ENCODE results near the gene DNM2.

DNM2 gene

DNA sequence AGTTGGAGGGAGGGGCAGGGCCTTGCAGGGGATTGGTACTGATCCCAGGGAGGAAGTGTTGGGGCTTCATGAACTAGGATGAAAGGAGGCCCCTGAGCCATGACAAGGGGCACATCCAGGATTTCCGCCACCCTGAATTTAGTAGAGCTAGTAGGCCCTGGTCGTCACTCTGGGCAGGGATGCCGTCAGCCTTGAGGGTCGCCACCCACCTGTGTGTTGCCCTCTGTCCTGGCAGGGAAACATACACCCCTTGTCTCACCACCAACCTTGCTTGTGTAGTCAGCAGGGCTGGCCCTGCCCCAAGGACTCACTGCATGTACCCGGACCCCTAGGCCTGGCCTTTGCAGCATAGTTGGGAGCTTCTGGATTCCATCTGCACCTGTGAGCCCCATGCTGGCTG lies 26.0 kb upstream of the DNM2 start:
- no peak overlapping the region for H3K27ac ChIP-seq (ENCODE audit: low read depth, low read length)
- no peak overlapping the region for H3K9ac ChIP-seq (ENCODE audit: low read depth, low read length)
- H3K9me3 ChIP-seq (ENCODE audit: control insufficient read depth, insufficient read depth, low read length), result no peaks in the 10 kb centered on the region
- no peak overlapping the region for H3K4me3 ChIP-seq (ENCODE audit: low read depth, low read length)
- no peaks in the 10 kb centered on the region for H3K4me1 ChIP-seq (ENCODE audit: control insufficient read depth, insufficient read depth, low read length)
- peaks cover 59% of the 10 kb centered on the region for H3K36me3 ChIP-seq (ENCODE audit: control insufficient read depth, insufficient read depth, low read length)
- H3K27me3 ChIP-seq (ENCODE audit: control insufficient read depth, insufficient read depth, low read length), result no peaks in the 10 kb centered on the region

DNA sequence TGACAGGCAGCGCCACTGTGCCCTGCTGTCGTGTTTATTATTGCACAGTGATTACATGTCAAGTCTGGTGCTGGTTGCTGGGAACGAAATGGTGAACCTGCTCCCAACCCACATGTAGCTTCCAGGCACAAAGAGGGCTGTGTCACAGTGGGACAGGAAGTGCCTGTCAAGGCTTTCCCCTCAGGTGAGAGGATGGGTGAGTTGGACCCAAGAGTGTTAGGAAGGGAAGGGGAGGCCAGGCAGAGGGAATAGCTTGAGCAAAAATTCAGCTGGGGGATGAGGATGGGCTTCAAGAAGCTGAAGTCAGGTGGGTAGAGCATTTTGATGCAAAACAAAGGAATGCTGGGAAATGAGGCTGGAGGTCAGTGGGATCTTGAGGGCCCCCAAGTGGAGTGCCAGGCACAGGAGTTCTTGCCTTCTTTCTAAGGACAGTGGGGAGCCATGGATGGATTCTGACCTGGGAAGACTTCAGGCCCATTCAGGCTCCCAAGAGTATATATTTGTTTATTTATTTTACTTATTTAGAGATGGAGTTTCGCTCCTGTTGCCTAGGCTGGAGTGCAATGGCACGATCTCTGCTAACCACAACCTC lies 25.1 kb upstream of the DNM2 start:
- Histone ChIP-seq H3K9ac (ENCODE audit: low read depth, low read length) (no peak overlapping the region), H3K36me3 (ENCODE audit: control insufficient read depth, insufficient read depth, low read length) (peaks cover 50% of the 10 kb centered on the region), H3K27me3 (ENCODE audit: control insufficient read depth, insufficient read depth, low read length) (no peaks in the 10 kb centered on the region), H3K9me3 (ENCODE audit: control insufficient read depth, insufficient read depth, low read length) (no peaks in the 10 kb centered on the region), H3K27ac (ENCODE audit: low read depth, low read length) (no peak overlapping the region), H3K4me1 (ENCODE audit: control insufficient read depth, insufficient read depth, low read length) (no peaks in the 10 kb centered on the region), H3K4me3 (ENCODE audit: low read depth, low read length) (no peak overlapping the region)

DNA sequence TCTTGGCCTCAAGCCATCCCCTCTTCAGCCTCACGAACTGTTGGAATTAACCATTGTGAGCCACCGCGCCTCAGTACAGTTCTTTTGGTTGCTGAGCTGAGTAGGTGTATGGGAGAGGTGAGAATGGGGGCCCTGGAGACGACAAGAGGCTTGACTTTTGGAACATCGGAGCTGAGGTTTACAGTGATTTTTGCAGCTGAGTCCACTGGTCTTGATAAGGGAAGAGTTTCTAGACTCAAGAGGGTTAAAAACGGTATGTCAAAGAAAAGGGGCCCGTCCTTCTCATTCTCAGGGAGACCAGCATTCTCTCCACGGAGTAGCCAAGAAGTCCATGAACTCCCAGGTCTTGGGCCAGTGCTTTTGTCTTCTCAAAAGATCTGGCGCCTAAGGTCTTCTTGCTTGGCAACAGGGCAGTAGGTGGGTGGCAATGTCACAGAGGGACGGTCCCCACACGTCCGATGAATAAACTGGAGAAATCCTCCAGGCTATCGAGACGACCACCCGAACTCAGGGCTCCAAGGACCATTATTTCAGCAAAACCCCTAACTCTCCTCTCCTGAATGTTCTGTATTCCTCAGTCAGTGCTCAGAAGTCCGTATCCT lies 23.1 kb upstream of the DNM2 start:
- peak overlapping the region; percentile 45; the same call in 1 of the 2 replicates for H3K4me3 ChIP-seq (ENCODE audit: low read depth, low read length)
- peaks cover 30% of the 10 kb centered on the region for H3K36me3 ChIP-seq (ENCODE audit: control insufficient read depth, insufficient read depth, low read length)
- H3K9me3 ChIP-seq (ENCODE audit: control insufficient read depth, insufficient read depth, low read length), result no peaks in the 10 kb centered on the region
- peak overlapping the region; percentile 81 for H3K27ac ChIP-seq (ENCODE audit: low read depth, low read length)
- H3K9ac ChIP-seq (ENCODE audit: low read depth, low read length), result no peak overlapping the region
- no peaks in the 10 kb centered on the region for H3K4me1 ChIP-seq (ENCODE audit: control insufficient read depth, insufficient read depth, low read length)
- no peaks in the 10 kb centered on the region for H3K27me3 ChIP-seq (ENCODE audit: control insufficient read depth, insufficient read depth, low read length)

DNA sequence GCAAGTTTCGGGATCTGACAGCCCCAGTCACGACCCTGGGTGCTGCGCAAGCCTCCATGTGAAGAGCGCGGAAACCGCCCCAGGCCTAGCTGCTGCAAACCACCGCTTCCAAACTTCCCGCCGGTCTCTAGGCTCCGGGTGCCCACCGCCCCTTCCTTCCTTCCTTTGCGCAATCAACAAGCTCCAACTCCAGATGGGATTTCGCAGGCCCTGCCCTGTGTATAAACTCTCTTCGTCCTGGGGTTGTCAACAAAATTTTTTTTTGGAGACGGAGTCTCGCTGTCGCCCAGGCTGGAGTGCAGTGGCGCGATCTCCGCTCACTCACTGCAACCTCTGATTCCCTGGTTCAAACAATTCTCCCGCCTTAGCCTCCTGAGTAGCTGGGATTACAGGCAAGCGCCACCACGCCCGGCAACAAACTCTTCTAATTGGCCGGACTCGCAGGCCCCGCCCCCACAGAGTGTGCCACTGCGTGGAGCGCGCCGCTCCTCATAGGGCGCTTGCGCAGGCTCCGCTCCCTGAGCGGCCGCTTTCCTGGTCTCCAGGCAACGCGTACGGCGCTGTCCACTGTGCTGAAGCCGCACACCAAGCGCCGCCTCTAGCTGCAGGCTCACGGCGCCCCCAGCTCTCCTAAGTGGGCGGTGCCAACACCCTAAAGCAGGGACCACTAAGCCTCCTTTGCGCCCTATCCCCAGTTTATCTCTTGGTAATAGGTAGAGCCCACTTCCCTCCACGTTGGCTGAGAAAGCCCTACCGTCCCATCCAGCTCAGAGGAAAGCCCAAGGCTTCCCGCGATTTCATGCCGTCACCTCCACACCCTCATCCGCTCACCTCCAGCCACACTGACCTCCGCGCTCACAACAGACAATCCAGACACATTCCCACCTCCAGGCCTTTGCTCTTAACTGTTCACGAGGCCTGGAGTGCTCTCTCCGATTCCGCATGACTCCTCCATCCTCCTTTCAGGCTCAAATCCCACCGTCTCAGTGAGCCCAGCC lies 22.2 kb upstream of the DNM2 start:
- no peak overlapping the region for H3K9ac ChIP-seq (ENCODE audit: low read depth, low read length)
- no peaks in the 10 kb centered on the region for H3K4me1 ChIP-seq (ENCODE audit: control insufficient read depth, insufficient read depth, low read length)
- peak overlapping the region; percentile 81 for H3K27ac ChIP-seq (ENCODE audit: low read depth, low read length)
- no peaks in the 10 kb centered on the region for H3K27me3 ChIP-seq (ENCODE audit: control insufficient read depth, insufficient read depth, low read length)
- no peaks in the 10 kb centered on the region for H3K9me3 ChIP-seq (ENCODE audit: control insufficient read depth, insufficient read depth, low read length)
- peak overlapping the region; percentile 45; the same call in 1 of the 2 replicates for H3K4me3 ChIP-seq (ENCODE audit: low read depth, low read length)
- peaks cover 21% of the 10 kb centered on the region for H3K36me3 ChIP-seq (ENCODE audit: control insufficient read depth, insufficient read depth, low read length)

DNA sequence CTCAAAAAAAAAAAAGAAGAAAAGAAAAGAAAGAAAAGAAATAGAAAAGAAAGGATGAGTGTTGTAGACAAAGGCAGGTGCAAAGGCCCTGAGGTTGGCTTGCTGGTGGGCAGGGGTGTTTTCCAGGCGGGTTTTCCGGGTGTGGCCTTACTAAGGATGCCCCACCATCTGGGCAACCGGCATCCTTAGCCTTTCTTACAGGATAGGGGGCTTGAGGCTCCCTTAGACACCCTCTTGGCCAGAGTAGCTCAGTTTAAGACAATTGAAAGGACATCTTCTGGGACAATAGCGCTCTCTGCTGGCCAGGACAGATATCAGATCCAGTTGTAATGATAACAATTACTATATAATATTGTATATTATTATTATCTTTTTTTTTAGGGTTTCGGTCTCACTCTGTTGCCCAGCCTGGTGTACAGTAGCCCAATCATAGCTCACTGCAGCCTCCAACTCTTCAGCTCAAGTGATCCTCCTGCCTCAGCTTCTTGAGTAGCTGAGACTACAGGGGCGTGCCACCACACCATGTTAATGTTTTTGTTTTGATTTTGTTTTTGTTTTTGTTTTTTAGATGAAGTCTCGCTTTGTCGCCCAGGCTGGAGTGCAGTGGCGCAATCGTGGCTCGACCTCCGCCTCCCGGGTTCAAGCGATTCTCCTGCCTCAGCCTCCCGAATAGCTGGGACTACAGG lies 18.1 kb upstream of the DNM2 start:
- Histone ChIP-seq H3K9me3 (ENCODE audit: control insufficient read depth, insufficient read depth, low read length) (no peaks in the 10 kb centered on the region), H3K27me3 (ENCODE audit: control insufficient read depth, insufficient read depth, low read length) (no peaks in the 10 kb centered on the region), H3K9ac (ENCODE audit: low read depth, low read length) (no peak overlapping the region), H3K4me3 (ENCODE audit: low read depth, low read length) (no peak overlapping the region), H3K4me1 (ENCODE audit: control insufficient read depth, insufficient read depth, low read length) (0 out of 2 replicates have a peak, but pooled peaks cover 3% of the 10 kb centered on the region), H3K27ac (ENCODE audit: low read depth, low read length) (no peak overlapping the region), H3K36me3 (ENCODE audit: control insufficient read depth, insufficient read depth, low read length) (no peaks in the 10 kb centered on the region)

DNA sequence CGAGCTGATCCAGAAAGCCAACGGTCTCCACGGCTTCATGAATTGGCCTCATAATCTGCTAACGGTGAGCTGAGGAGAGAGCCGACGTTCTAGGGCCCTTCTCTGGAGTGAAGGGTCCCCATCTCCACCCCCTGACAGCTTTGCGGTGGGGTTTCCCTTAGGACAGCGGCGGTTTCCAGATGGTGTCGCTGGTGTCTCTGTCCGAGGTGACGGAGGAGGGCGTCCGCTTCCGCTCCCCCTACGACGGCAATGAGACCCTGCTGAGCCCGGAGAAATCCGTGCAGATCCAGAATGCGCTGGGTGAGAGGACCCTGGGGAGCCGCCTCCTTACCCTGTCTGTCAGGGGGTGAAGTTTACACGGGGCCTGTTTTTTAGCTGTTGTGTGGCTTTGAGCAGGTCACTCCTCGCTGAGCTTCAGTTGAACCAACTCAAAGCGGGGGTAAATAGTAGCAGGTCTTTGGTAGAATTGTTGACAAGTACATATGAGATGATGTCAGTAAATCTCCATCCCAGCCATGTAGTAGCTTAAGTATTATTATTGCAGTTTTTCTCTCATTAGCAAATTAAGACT lies 15.8 kb upstream of the DNM2 start:
- Histone ChIP-seq H3K4me1 (ENCODE audit: control insufficient read depth, insufficient read depth, low read length) (0 out of 2 replicates have a peak, but pooled peaks cover 3% of the 10 kb centered on the region), H3K27me3 (ENCODE audit: control insufficient read depth, insufficient read depth, low read length) (no peaks in the 10 kb centered on the region), H3K9me3 (ENCODE audit: control insufficient read depth, insufficient read depth, low read length) (no peaks in the 10 kb centered on the region), H3K27ac (ENCODE audit: low read depth, low read length) (peak overlapping the region; percentile 88), H3K9ac (ENCODE audit: low read depth, low read length) (peak overlapping the region; percentile 76), H3K4me3 (ENCODE audit: low read depth, low read length) (peak overlapping the region; percentile 86), H3K36me3 (ENCODE audit: control insufficient read depth, insufficient read depth, low read length) (peaks cover 2% of the 10 kb centered on the region)

DNA sequence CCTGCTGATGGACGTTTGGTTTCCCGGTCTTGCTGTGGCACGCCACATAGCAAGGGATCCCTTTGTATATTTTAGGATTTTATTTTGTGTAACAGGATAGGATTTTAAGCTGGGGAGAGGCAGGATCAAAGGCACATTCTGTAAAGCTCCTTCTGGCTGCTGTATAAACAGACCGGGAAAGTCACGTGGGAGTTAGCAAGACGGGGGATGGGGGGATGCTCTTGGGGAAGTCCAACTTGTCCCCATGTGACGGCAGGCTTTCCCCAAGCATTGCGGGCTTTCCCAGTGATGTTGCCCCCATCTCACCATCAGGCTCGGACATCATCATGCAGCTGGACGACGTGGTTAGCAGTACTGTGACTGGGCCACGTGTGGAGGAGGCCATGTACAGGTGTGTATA lies 10.9 kb upstream of the DNM2 start:
- Histone ChIP-seq H3K36me3 (ENCODE audit: control insufficient read depth, insufficient read depth, low read length) (peaks cover 23% of the 10 kb centered on the region), H3K27me3 (ENCODE audit: control insufficient read depth, insufficient read depth, low read length) (no peaks in the 10 kb centered on the region), H3K27ac (ENCODE audit: low read depth, low read length) (no peak overlapping the region), H3K9me3 (ENCODE audit: control insufficient read depth, insufficient read depth, low read length) (no peaks in the 10 kb centered on the region), H3K4me3 (ENCODE audit: low read depth, low read length) (no peak overlapping the region), H3K4me1 (ENCODE audit: control insufficient read depth, insufficient read depth, low read length) (0 out of 2 replicates have a peak, but pooled peaks cover 3% of the 10 kb centered on the region), H3K9ac (ENCODE audit: low read depth, low read length) (no peak overlapping the region)

DNA sequence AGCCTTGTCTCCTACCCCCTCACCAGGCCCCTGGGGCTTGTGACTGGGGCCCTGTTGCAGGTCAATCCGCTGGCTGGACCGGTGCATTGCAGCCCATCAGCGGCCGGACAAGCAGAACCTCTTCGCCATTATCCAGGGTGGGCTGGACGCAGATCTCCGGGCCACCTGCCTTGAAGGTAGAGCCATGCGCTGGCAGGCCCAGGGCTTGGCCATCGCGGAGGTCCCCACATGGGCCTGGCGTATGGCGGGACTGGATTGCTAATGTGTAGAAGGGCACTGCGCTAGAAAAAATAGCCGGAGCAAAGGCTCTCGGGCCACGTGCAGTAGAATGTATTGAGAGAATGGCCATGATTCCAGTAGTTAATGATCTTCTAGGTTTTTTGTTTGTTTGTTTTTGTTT lies 10.4 kb upstream of the DNM2 start:
- Histone ChIP-seq H3K36me3 (ENCODE audit: control insufficient read depth, insufficient read depth, low read length) (peaks cover 23% of the 10 kb centered on the region), H3K4me3 (ENCODE audit: low read depth, low read length) (no peak overlapping the region), H3K4me1 (ENCODE audit: control insufficient read depth, insufficient read depth, low read length) (no peaks in the 10 kb centered on the region), H3K27ac (ENCODE audit: low read depth, low read length) (no peak overlapping the region), H3K9ac (ENCODE audit: low read depth, low read length) (no peak overlapping the region), H3K27me3 (ENCODE audit: control insufficient read depth, insufficient read depth, low read length) (no peaks in the 10 kb centered on the region), H3K9me3 (ENCODE audit: control insufficient read depth, insufficient read depth, low read length) (no peaks in the 10 kb centered on the region)

DNA sequence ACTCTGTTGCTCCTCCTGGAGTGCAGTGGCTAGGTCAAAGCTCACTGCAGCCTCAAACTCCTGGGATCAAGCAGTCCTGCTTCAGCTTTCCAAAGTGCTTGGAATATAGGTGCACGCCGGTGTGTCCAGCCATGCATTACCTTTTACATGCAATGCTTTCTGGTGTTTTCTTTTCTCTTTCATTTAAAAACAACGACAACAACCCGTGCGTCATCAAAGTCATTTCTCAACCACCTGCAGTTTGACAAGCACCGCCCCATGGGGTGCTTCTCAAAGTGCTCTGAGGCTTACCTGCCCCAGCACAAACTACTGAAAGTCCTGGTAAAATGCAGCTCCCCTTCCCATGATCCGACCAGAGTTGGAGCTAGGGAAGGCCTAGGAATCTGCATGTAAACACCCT lies 9.6 kb upstream of the DNM2 start:
- Histone ChIP-seq H3K9ac (ENCODE audit: low read depth, low read length) (no peak overlapping the region), H3K27me3 (ENCODE audit: control insufficient read depth, insufficient read depth, low read length) (no peaks in the 10 kb centered on the region), H3K4me1 (ENCODE audit: control insufficient read depth, insufficient read depth, low read length) (no peaks in the 10 kb centered on the region), H3K27ac (ENCODE audit: low read depth, low read length) (no peak overlapping the region), H3K9me3 (ENCODE audit: control insufficient read depth, insufficient read depth, low read length) (no peaks in the 10 kb centered on the region), H3K4me3 (ENCODE audit: low read depth, low read length) (no peak overlapping the region), H3K36me3 (ENCODE audit: control insufficient read depth, insufficient read depth, low read length) (peaks cover 31% of the 10 kb centered on the region)

DNA sequence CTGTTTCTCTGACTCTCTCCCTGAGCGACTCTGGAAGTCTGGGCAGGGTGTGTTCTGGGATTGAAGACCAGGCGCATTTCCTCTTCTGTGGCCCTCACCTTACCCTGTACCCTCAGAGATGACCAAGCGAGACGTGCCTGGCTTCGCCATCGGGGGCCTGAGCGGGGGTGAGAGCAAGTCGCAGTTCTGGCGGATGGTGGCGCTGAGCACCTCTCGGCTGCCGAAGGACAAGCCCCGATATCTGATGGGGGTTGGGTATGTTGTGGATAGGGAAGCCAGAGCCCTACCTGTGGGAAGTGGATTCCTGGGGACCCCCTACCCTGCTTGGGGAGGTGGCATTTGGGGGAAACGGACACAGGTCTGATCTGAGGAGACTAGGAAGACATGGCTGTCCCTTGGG lies 5.8 kb upstream of the DNM2 start:
- Histone ChIP-seq H3K9ac (ENCODE audit: low read depth, low read length) (no peak overlapping the region), H3K36me3 (ENCODE audit: control insufficient read depth, insufficient read depth, low read length) (peaks cover 41% of the 10 kb centered on the region), H3K4me1 (ENCODE audit: control insufficient read depth, insufficient read depth, low read length) (no peaks in the 10 kb centered on the region)

More for the DNA sequence above, 5.8 kb upstream of the DNM2 start:
- Histone ChIP-seq H3K27ac (ENCODE audit: low read depth, low read length) (no peak overlapping the region), H3K4me3 (ENCODE audit: low read depth, low read length) (no peak overlapping the region), H3K9me3 (ENCODE audit: control insufficient read depth, insufficient read depth, low read length) (no peaks in the 10 kb centered on the region), H3K27me3 (ENCODE audit: control insufficient read depth, insufficient read depth, low read length) (no peaks in the 10 kb centered on the region)
